ENCODE data around the gene JMJD8. TPM values are rescaled to one million over a fixed set of nuclear protein-coding genes. Genes with fewer than 3 reads are reported as not detected.
A peak's percentile ranks its signal among the peaks of the same experiment; 100 is the strongest.

Gene JMJD8
- total RNA-seq, 1 donor from 2014 or later: 26.1 TPM

- DNase-seq: peak; percentile 71
Observed at GRCh38 chr16:706189-707061, 22.3 kb upstream of the JMJD8 start.

DNA sequence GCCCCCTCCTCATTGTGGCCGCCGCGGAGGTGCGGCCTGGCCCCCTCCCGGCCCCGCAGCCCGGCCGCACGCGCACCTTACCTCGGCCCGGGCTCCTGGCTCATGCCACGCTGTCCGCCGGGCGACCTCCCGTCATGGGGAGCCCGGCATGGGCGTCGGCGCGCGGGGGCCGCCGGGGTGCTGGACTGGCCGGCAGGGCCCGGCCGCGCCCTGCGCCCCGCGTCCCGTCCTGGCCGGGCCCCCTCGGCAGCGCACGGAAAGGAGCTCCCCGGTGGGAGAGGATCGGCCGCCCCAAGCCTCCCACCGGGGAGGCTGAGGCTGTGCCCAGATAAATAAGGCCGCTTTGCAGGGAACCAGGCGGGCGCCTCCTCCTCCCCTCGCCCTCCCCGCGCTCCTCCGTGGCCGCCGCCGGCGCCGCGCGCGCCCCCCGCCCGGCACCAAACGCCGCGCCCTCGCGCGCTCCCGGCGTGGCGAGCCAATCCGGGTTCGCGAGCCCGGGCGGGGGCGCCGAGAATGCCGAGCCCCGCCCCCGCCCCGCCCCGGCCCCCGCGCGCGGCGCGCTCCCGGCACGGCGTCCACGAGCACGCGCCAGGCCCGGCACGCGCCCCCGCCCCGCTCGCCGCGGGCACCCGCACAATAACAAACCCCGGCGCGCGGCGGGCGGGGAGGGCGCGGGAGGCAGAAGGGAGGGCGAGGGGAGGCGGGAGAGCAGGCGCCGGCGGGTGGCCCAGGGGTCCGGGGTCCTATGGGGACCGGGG, 21.5 kb upstream of the JMJD8 start, which contains the start of gene FBXL16:
Gene FBXL16, minus strand, starts transcription at position 371 of the 758 bp plus-strand sequence. CDS start 8,396 bp downstream, outside the sequence.
- peak within 1 kb of the TSS; percentile 38 for H3K27ac Mint-ChIP-seq (ENCODE audit: unreplicated experiment)
- peak within 1 kb of the TSS; percentile 87 for H3K4me3 Mint-ChIP-seq (ENCODE audit: unreplicated experiment)
- peaks cover 25% of the 10 kb centered on the region for H3K4me1 Mint-ChIP-seq (ENCODE audit: low read depth, unreplicated experiment)
- H3K9me3 Mint-ChIP-seq (ENCODE audit: unreplicated experiment): peaks cover 14% of the 10 kb centered on the region
- H3K36me3 Mint-ChIP-seq (ENCODE audit: unreplicated experiment): no peaks in the 10 kb centered on the region
- peaks cover 22% of the 10 kb centered on the region for H3K27me3 Mint-ChIP-seq (ENCODE audit: unreplicated experiment)
- TF ChIP-seq, protein P1, sequence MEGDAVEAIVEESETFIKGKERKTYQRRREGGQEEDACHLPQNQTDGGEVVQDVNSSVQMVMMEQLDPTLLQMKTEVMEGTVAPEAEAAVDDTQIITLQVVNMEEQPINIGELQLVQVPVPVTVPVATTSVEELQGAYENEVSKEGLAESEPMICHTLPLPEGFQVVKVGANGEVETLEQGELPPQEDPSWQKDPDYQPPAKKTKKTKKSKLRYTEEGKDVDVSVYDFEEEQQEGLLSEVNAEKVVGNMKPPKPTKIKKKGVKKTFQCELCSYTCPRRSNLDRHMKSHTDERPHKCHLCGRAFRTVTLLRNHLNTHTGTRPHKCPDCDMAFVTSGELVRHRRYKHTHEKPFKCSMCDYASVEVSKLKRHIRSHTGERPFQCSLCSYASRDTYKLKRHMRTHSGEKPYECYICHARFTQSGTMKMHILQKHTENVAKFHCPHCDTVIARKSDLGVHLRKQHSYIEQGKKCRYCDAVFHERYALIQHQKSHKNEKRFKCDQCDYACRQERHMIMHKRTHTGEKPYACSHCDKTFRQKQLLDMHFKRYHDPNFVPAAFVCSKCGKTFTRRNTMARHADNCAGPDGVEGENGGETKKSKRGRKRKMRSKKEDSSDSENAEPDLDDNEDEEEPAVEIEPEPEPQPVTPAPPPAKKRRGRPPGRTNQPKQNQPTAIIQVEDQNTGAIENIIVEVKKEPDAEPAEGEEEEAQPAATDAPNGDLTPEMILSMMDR (IDR thresholded peaks at IDR 0.05; ENCODE audit: partially characterized antibody, unreplicated experiment): no peak
- peak; percentile 76 for DNase-seq

More at GRCh38 chr16:706189-707061, 22.3 kb upstream of the JMJD8 start:
- Mint-ChIP-seq H3K27ac (ENCODE audit: unreplicated experiment) (peak overlapping the region; percentile 38), H3K36me3 (ENCODE audit: unreplicated experiment) (no peaks in the 10 kb centered on the region), H3K4me3 (ENCODE audit: unreplicated experiment) (peak overlapping the region; percentile 71), H3K4me1 (ENCODE audit: low read depth, unreplicated experiment) (peaks cover 25% of the 10 kb centered on the region), H3K9me3 (ENCODE audit: unreplicated experiment) (peaks cover 12% of the 10 kb centered on the region), H3K27me3 (ENCODE audit: unreplicated experiment) (peaks cover 19% of the 10 kb centered on the region)
- TF ChIP-seq, protein P1 (IDR thresholded peaks at IDR 0.05; ENCODE audit: partially characterized antibody, unreplicated experiment): no peak

DNA sequence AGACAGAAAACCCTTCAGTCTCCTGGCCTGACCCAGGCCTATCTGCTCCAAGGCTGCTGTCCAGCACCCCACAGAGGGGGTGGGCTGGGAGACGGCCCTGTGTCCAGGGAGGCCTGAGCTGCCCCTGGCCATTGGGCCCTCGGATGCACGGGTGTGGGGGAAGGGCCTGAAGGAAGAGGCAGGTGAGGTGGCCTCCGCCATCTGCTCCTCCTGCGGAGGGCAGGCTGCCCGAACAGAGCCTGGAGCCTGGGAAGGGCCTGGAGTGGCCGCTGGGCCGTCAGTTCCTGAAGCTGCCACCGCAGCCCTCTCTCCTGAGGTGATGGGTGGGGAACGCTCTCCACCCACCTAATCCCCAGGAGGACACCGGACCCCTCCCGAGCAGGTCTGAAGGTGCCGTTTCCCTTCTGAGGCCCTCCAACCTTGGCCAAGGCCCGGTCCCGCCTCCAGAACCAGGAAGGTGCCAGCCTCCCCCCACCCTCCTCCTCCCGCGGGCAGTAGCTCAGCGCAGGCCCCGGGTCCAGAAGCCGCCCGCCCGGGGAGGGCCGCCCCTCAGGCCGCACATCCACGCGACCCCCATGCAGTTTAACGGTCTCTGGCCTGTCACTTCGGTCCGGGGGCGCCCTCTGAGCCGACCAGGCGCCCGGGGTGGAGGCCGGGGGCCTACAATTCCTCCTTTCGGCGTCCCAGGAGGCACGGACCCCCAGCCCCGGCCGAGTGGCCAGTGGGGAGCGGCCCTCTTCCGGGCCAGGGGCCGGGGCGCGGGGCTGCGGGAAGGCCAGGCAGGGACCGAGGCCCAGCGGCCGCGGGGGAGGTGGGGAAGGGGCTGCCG, 20.6 kb upstream of the JMJD8 start:
- H3K9me3 Mint-ChIP-seq (ENCODE audit: unreplicated experiment): peaks cover 14% of the 10 kb centered on the region
- H3K4me1 Mint-ChIP-seq (ENCODE audit: low read depth, unreplicated experiment): peaks cover 23% of the 10 kb centered on the region
- no peaks in the 10 kb centered on the region for H3K36me3 Mint-ChIP-seq (ENCODE audit: unreplicated experiment)
- peak overlapping the region; percentile 87 for H3K4me3 Mint-ChIP-seq (ENCODE audit: unreplicated experiment)
- TF ChIP-seq, protein P1 (IDR thresholded peaks at IDR 0.05; ENCODE audit: partially characterized antibody, unreplicated experiment): no peak
- peak overlapping the region; percentile 8 for H3K27ac Mint-ChIP-seq (ENCODE audit: unreplicated experiment)
- H3K27me3 Mint-ChIP-seq (ENCODE audit: unreplicated experiment): peaks cover 22% of the 10 kb centered on the region
- no peak for DNase-seq

DNA sequence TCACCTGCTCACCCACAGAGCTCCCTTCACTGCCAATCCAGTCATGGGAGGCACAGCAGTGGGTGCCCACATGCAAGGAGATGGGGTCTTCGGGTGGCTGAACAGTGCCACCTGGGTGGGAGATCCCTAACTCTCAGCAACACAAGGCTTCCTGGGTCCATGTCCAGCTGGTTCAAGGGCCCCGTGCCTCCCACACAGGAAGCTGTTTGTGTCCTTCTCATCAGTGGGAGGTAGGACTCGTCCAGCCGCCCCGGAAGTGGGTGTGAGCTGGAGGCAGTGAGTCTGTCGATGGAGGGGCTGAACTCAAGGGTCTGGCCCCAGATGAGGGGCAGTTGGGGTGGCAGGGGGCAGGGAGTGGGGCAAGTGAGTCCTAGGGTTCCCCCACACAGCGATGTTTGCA, 19.9 kb upstream of the JMJD8 start:
- Mint-ChIP-seq H3K36me3 (ENCODE audit: unreplicated experiment) (no peaks in the 10 kb centered on the region), H3K4me1 (ENCODE audit: low read depth, unreplicated experiment) (peaks cover 18% of the 10 kb centered on the region), H3K27ac (ENCODE audit: unreplicated experiment) (no peak overlapping the region), H3K9me3 (ENCODE audit: unreplicated experiment) (peaks cover 14% of the 10 kb centered on the region), H3K27me3 (ENCODE audit: unreplicated experiment) (peaks cover 18% of the 10 kb centered on the region), H3K4me3 (ENCODE audit: unreplicated experiment) (peak overlapping the region; percentile 87)
- no peak for DNase-seq
- TF ChIP-seq, protein P1 (IDR thresholded peaks at IDR 0.05; ENCODE audit: partially characterized antibody, unreplicated experiment): no peak

Data from glutamatergic neuron (in vitro differentiated cells).